OCI-LY3 (cell line): ENCODE data around the gene MAP1LC3B2.

Experiments used
- CTCF ChIP-seq: fragments of 200-600, 300-600 bp; sonication (generic); IDR thresholded peaks from 2 replicates; pipeline ENCODE4 v1.5.1; 2014; ENCODE audit warnings: antibody characterized with exemption, low read length, low read depth
- EZH2phosphoT487 ChIP-seq: fragments of 200-600 bp; shearing (Covaris generic); IDR thresholded peaks from 2 replicates; pipeline ENCODE4 v1.6.1; 2018; ENCODE audit warnings: antibody characterized with exemption, mixed run types, low read depth

DNA sequence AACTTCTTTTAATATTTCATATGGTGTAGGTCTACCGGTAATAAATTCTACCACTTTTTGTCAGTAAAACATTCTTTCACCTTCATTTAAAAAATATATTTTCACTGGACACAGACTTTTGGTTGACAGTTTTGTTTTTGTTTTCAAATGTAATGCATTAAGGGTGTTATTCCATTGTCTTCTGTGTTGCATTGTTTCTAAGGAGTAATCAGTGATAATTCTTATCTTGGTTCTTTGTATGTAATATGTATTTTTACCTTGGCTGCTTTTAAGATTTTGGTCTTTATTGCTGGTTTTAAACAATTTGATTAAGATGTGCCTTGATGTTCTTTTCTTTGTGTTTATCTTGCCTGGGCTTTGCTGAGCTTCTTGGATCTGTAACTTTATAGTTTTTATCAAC is 4.1 kb downstream of the MAP1LC3B2 start:
- TF ChIP-seq CTCF, result no peak
- no peak for TF ChIP-seq EZH2phosphoT487
